ENCODE measurements around the gene MGST3.
"Not testable (repeated sequence)": the region's sequence is repeated elsewhere in the genome, so short reads cannot be mapped to it uniquely, and the experiment has no call there.

Gene MGST3

GRCh38 chr1:165697881-165698760, 67.1 kb downstream of the MGST3 start, which contains the start of gene ALDH9A1:
Gene ALDH9A1, minus strand, starts transcription at chr1:165698562. Its CDS starts 4 bp downstream, at chr1:165698558.
- DNase-seq (ENCODE audit: low read depth) = peak; percentile 81

- DNase-seq (ENCODE audit: low read depth) = no peak
Measured at GRCh38 chr1:165698761-165699052, 67.7 kb downstream of the MGST3 start.

GRCh38 chr1:165699577-165699976, 68.5 kb downstream of the MGST3 start:
- DNase-seq (ENCODE audit: low read depth) = no peak

GRCh38 chr1:165701922-165702321, 70.9 kb downstream of the MGST3 start:
- DNase-seq (ENCODE audit: low read depth) = not testable (repeated sequence)

- DNase-seq (ENCODE audit: low read depth) = no peak
Measured at GRCh38 chr1:165703648-165704047, 72.6 kb downstream of the MGST3 start.
